Measurements from ENCODE around the gene AMOTL2. TPM values are rescaled to one million over a fixed set of nuclear protein-coding genes. Genes with fewer than 3 reads are reported as not detected.

AMOTL2 gene
- total RNA-seq, 1 experiment from 2014 or later = 30.9 TPM

DNA sequence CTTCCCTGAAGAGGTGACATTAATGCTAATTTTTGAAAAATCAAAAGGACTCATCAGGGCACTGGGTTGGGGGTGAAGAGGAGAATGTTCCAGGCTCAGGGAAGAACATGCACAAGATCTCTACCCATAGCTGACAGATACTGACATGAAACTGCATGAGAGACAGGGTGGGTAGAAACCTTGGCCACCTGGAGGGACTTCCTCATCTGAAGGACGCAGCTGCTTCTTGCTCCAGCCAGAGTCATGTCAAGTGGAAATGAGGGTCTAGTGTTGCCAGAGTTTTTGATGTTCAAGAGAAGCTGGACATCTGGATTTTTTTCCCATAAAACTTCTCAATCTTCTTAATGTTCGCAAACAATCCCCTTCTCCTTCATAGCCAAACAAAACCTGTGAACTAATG lies 29.7 kb downstream of the AMOTL2 start:
- no peak overlapping the region for H4K8ac ChIP-seq (replicated peaks; ENCODE audit: insufficient read length, low read depth, low read length)
- H4K91ac ChIP-seq (ENCODE audit: insufficient read length, low read depth, low read length) = no peak overlapping the region
- Mint-ChIP-seq H3K27me3 (ENCODE audit: low read depth) (peaks cover 4% of the 10 kb centered on the region), H3K4me3 (no peak overlapping the region), H3K4me1 (peaks cover 1 to 4% of the 10 kb centered on the region in 2 experiments; a peak in 3 of 4 replicates), H3K36me3 (ENCODE audit: insufficient read depth in 1 of 3, low read depth in 3 of 3) (peaks cover 0 to 6% (median 3%) of the 10 kb centered on the region in 3 experiments; a peak in 2 of 7 replicates), H3K27ac (no peak overlapping the region), H3K9me3 (peaks cover 4 to 7% of the 10 kb centered on the region in 2 experiments; a peak in 2 of 5 replicates)
- H2BK5ac ChIP-seq (ENCODE audit: insufficient read length, low read length) = no peak overlapping the region
- no peaks in the 10 kb centered on the region for H3K79me2 ChIP-seq (ENCODE audit: insufficient read depth, low read length)
- H4K5ac ChIP-seq (ENCODE audit: insufficient read length, low read depth, low read length) = no peak overlapping the region
- H2BK12ac ChIP-seq (ENCODE audit: insufficient read length, low read depth, low read length) = no peak overlapping the region
- H3T11ph ChIP-seq (ENCODE audit: low read length) = no peak overlapping the region
- H3K4me2 ChIP-seq (ENCODE audit: insufficient read depth, insufficient read length, low read length) = no peak overlapping the region
- no peak overlapping the region for H2BK20ac ChIP-seq (ENCODE audit: low read depth, low read length, poor library complexity, severe bottlenecking)
- no peak overlapping the region for H3K56ac ChIP-seq (ENCODE audit: insufficient read length, low read depth, low read length)
- peaks cover 2% of the 10 kb centered on the region for H4K20me1 ChIP-seq (ENCODE audit: control insufficient read depth, insufficient read depth, insufficient read length)
- no peak overlapping the region for H3K14ac ChIP-seq (ENCODE audit: insufficient read depth, low read length)
- no peak overlapping the region for H2BK120ac ChIP-seq (ENCODE audit: low read depth, low read length, poor library complexity, severe bottlenecking)
- DNase-seq = no peak
- TF ChIP-seq, protein P1, sequence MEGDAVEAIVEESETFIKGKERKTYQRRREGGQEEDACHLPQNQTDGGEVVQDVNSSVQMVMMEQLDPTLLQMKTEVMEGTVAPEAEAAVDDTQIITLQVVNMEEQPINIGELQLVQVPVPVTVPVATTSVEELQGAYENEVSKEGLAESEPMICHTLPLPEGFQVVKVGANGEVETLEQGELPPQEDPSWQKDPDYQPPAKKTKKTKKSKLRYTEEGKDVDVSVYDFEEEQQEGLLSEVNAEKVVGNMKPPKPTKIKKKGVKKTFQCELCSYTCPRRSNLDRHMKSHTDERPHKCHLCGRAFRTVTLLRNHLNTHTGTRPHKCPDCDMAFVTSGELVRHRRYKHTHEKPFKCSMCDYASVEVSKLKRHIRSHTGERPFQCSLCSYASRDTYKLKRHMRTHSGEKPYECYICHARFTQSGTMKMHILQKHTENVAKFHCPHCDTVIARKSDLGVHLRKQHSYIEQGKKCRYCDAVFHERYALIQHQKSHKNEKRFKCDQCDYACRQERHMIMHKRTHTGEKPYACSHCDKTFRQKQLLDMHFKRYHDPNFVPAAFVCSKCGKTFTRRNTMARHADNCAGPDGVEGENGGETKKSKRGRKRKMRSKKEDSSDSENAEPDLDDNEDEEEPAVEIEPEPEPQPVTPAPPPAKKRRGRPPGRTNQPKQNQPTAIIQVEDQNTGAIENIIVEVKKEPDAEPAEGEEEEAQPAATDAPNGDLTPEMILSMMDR (conservative IDR thresholded peaks at IDR 0.05) = no peak
- no peak overlapping the region for H2BK15ac ChIP-seq (ENCODE audit: low read depth, low read length)
- H3K9ac ChIP-seq (ENCODE audit: extremely low read depth, insufficient read length, low read length) = no peak overlapping the region
- no peak overlapping the region for H3K27ac ChIP-seq (ENCODE audit: insufficient read length, low read depth, low read length)
- WGBS (ENCODE audit: extremely low coverage, insufficient read length, low lambda C conversion rate) = no CpG with 5 or more reads among the region's 2 CpGs
- no peak overlapping the region for H2AFZ ChIP-seq (ENCODE audit: low read length)
- H3K23ac ChIP-seq (ENCODE audit: insufficient read length, low read depth, low read length) = no peak overlapping the region
- H2AK5ac ChIP-seq (ENCODE audit: insufficient read length, low read length) = no peak overlapping the region
- H3K23me2 ChIP-seq (ENCODE audit: insufficient read length, low read depth, low read length, poor library complexity, severe bottlenecking) = no peaks in the 10 kb centered on the region
- H3K27me3 ChIP-seq (ENCODE audit: insufficient read depth, low read length) = no peaks in the 10 kb centered on the region
- no peak overlapping the region for H3K4ac ChIP-seq (ENCODE audit: low read depth, low read length)
- no peaks in the 10 kb centered on the region for H3K79me1 ChIP-seq (ENCODE audit: insufficient read depth, low read depth, low read length, poor library complexity, severe bottlenecking)
- H3K9me3 ChIP-seq (ENCODE audit: control insufficient read depth, low read depth, low read length) = no peaks in the 10 kb centered on the region
- no peak overlapping the region for H3K18ac ChIP-seq (ENCODE audit: insufficient read length, low read depth, low read length)
- no peaks in the 10 kb centered on the region for H3K4me1 ChIP-seq (ENCODE audit: insufficient read depth, low read length)

Measured in H9 (cell line).